Heart right ventricle (tissue), 16 donors: ENCODE data around the gene DIRAS1. TPM values are rescaled to one million over a fixed set of nuclear protein-coding genes. Genes with fewer than 3 reads are reported as not detected.

Experiments used
- ATAC-seq, 8 donors: fragments of 200-7000 bp; cut with Tn5 transposase; one replicate each; pipeline ENCODE4 v1.9.1; 2020; ENCODE audit warnings: mild to moderate bottlenecking in 8 of 8, moderate library complexity in 8 of 8, moderate number of reproducible peaks in 1 of 8
- DNase-seq, 2 donors: peaks; one replicate each; pipeline ENCODE4 v3.0.0-alpha.2; 2020
- H3K27ac ChIP-seq, 10 donors: fragments of 200-600 bp; sonication (generic) in 2 of 10; one replicate each; pipeline versions ENCODE4 v1.5.0 to v1.8.0; 2020 to 2022; ENCODE audit warnings: mild to moderate bottlenecking in 3 of 10
- H3K27me3 ChIP-seq, 7 donors: fragments of 200-600 bp; one replicate each; pipeline ENCODE4 v1.8.0; 2021 to 2022; ENCODE audit warnings: mild to moderate bottlenecking in 2 of 7
- H3K36me3 ChIP-seq, 9 donors: fragments of 200-600 bp; sonication (generic) in 1 of 9; one replicate each; pipeline versions ENCODE4 v1.5.0 to v1.8.0; 2020 to 2022; ENCODE audit warnings: mild to moderate bottlenecking in 2 of 9
- H3K4me1 ChIP-seq, 9 donors: fragments of 200-600 bp; sonication (generic) in 1 of 9; one replicate each; pipeline versions ENCODE4 v1.5.0 to v1.8.0; 2020 to 2022; ENCODE audit warnings: mild to moderate bottlenecking in 4 of 9
- H3K4me3 ChIP-seq, 10 donors: fragments of 200-600 bp; sonication (generic) in 2 of 10; one replicate each; pipeline versions ENCODE4 v1.5.0 to v1.8.0; 2020 to 2022; ENCODE audit warnings: mild to moderate bottlenecking in 7 of 10, moderate library complexity in 2 of 10
- H3K9me3 ChIP-seq, 11 donors: fragments of 200-600 bp in 10 of 11; sonication (generic) in 2 of 11; one replicate each; pipeline versions ENCODE4 v1.5.0 to v1.8.0; 2013 to 2022; ENCODE audit warnings: mild to moderate bottlenecking in 2 of 11, control low read depth in 1 of 11, moderate library complexity in 1 of 11
- CTCF ChIP-seq, 9 donors: fragments of 200-600 bp; sonication (generic) in 2 of 9; IDR thresholded peaks; one replicate each; pipeline versions ENCODE4 v1.5.0 to v1.8.0; 2021 to 2022; ENCODE audit warnings: antibody characterized with exemption in 9 of 9, mild to moderate bottlenecking in 5 of 9, moderate library complexity in 1 of 9
- WGBS, 2 donors: extraction: QIAGEN DNeasy Blood & Tissue Kit; methylation state at CpG; one replicate each; pipeline ENCODE4 v1.1.7; 2013; ENCODE audit warnings: inconsistent platforms in 1 of 2; 5-methylcytosine and 5-hydroxymethylcytosine counted together
- intact Hi-C, 10 donors: fragments of 100-400 bp; cut with DNase I; formaldehyde crosslinking; loops; one replicate each; pipeline versions ENCODE4 v1.11.1 to v1.14.2; 2022
- polyA plus RNA-seq, 2 donors: library from polyadenylated mRNA; stranded (reverse); fragments of 200-250 nt; gene quantifications; one replicate each; pipeline ENCODE4 v1.2.3, GENCODE V29; 2013
- total RNA-seq, 10 donors: library from RNA; stranded (reverse); fragmentation: NEBNext Ultra II Directional in 3 of 10; extraction: Animal tissue kit (Norgen Biotek cat#: 25700) in 3 of 10; gene quantifications; one replicate each; pipeline versions ENCODE4 v1.2.1 to v1.2.4, GENCODE V29; 2021 to 2023
- donor health status: Arrhythmogenic right ventricular cardiomyopathy.
- donor health status: ischemic (EF 13 %, LVEDD 7.1; RV severe dilation, severe dysfunction).
- donor health status: healthy with polysubstance abuse.
- donor health status: DM: no; HTN: yes; CAD: no.
- donor health status: DM: no; HTN: no; CAD: no.
- donor health status: ischemic (EF 25% LVEDD 6.9; RV normal size, moderate dysfunction).
- donor health status: ischemic (EF 25% LVEDD 5.7; RV mildly dilated, moderate dysfunction).
- donor health status: healthy.
- donor health status: DM: yes; HTN: yes; CAD: no.
- donor health status: Ischemic cardiomyopathy.
- donor health status: ischemic (EF 35%, LVEDD 5.7; RV mildly dilated, moderate dysfunction).
- donor health status: nonischemic (EF 11% LVEDD 7.7; RV severe dilation, severe dysfunction).
- donor health status: DM: yes; HTN: yes; CAD: no.
- donor health status: PGD.
- donor health status: ischemic (EF 29% LVEDD 5.4; RV normal size, mild dysfunction).
- donor health status: nonischemic (EF 23%, LVEDD 6.1; RV moderate dilation, normal function).

DIRAS1 gene
- total and polyA plus RNA-seq, 12 donors, result 63.7 to 381 (median 157) TPM

GRCh38 chr19:2719232-2719735, 1.9 kb downstream of the DIRAS1 start:
- Histone ChIP-seq H3K4me3 (peak overlapping the region in 7 of 10 donors; percentile 34 to 62 (median 58)), H3K4me1 (peaks cover 8 to 28% (median 19%) of the 10 kb centered on the region in 9 donors), H3K27ac (peak overlapping the region in 8 of 10 donors; percentile 81 to 94 (median 90)), H3K9me3 (peaks cover 0 to 16% (median 4%) of the 10 kb centered on the region in 11 donors), H3K27me3 (peaks cover 0 to 54% (median 42%) of the 10 kb centered on the region in 7 donors), H3K36me3 (peaks cover 0 to 5% (median 0%) of the 10 kb centered on the region in 9 donors)
- intact Hi-C loops, result no loop called here
- no peak for TF ChIP-seq CTCF (IDR thresholded peaks at IDR 0.05)
- 35 to 45% methylated on average over 6 to 7 of the region's 7 CpGs for whole genome bisulfite sequencing, 2 donors
- DNase-seq, result no peak
- ATAC-seq, result no peak

GRCh38 chr19:2717638-2718541, 3.3 kb downstream of the DIRAS1 start:
- ATAC-seq (no peak), DNase-seq (no peak)
- 80 to 82% methylated on average over 50 to 52 of the region's 52 CpGs for WGBS, 2 donors
- no peak for TF ChIP-seq CTCF (IDR thresholded peaks at IDR 0.05)
- Histone ChIP-seq H3K27me3 (peaks cover 0 to 41% (median 32%) of the 10 kb centered on the region in 7 donors), H3K36me3 (peaks cover 0 to 5% (median 0%) of the 10 kb centered on the region in 9 donors), H3K27ac (peak overlapping the region in 1 of 10 donors; percentile 1), H3K4me3 (no peak overlapping the region), H3K4me1 (peaks cover 0 to 21% (median 7%) of the 10 kb centered on the region in 9 donors), H3K9me3 (peaks cover 0 to 17% (median 4%) of the 10 kb centered on the region in 11 donors)
- intact Hi-C loops, result no loop called here

- 88 to 89% methylated on average over 51 of the region's 51 CpGs for WGBS, 2 donors
- H3K4me1 ChIP-seq, result peaks cover 0 to 14% (median under 1%) of the 10 kb centered on the region in 9 donors
- H3K36me3 ChIP-seq, result peaks cover 0 to 5% (median 0%) of the 10 kb centered on the region in 9 donors
- DNase-seq (no peak), ATAC-seq (no peak)
- H3K9me3 ChIP-seq, result peaks cover 0 to 17% (median 4%) of the 10 kb centered on the region in 11 donors
- H3K27ac ChIP-seq, result peak overlapping the region in 1 of 10 donors; percentile 1
- no peak overlapping the region for H3K4me3 ChIP-seq
- peaks cover 0 to 32% (median 23%) of the 10 kb centered on the region in 7 donors for H3K27me3 ChIP-seq
- intact Hi-C loops, result no loop called here
- TF ChIP-seq CTCF (IDR thresholded peaks at IDR 0.05), result no peak
These were observed 4.2 kb downstream of the DIRAS1 start for GRCh38 chr19:2716722-2717637.

- Histone ChIP-seq H3K27ac (no peak overlapping the region), H3K4me3 (no peak overlapping the region), H3K4me1 (peaks cover 0 to 8% (median 0%) of the 10 kb centered on the region in 9 donors), H3K27me3 (peaks cover 0 to 26% (median 17%) of the 10 kb centered on the region in 7 donors), H3K9me3 (peaks cover 0 to 17% (median 4%) of the 10 kb centered on the region in 11 donors), H3K36me3 (peaks cover 0 to 5% (median 0%) of the 10 kb centered on the region in 9 donors)
- DNase-seq, result no peak
- 88 to 92% methylated on average over 17 to 19 of the region's 19 CpGs for WGBS, 2 donors
- no peak for TF ChIP-seq CTCF (IDR thresholded peaks at IDR 0.05)
- no peak for ATAC-seq
- intact Hi-C loops, result no loop called here
These were observed 4.9 kb downstream of the DIRAS1 start for GRCh38 chr19:2716275-2716650.
